EH (cell line): Measurements from ENCODE around the gene IFNL4.
A peak's percentile ranks its signal among the peaks of the same experiment; 100 is the strongest.
"Not testable (repeated sequence)": the region's sequence is repeated elsewhere in the genome, so short reads cannot be mapped to it uniquely, and the experiment has no call there.

Source experiments
- DNase-seq: peaks from one replicate; pipeline ENCODE4 v3.0.0-alpha.2; 2015; ENCODE audit warnings: low read depth

IFNL4 gene

DNA sequence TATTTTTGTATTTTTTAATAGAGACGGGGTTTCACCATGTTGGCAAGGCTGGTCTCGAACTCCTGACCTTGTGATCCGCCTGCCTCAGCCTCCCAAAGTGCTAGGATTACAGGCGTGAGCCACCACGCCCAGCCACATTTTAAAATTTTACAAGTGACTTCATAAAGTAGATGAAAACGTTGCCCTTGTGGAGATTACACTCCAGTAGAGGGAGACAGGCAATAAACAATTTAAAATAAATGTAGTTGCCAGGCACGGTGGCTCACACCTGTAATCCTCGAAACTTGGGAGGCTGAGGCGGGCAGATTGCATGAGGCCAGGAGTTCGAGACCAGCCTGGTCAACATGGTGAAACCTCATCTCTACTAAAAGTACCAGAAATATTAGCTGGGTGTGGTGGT lies 29.5 kb downstream of the IFNL4 start:
- not testable (repeated sequence) for DNase-seq

DNA sequence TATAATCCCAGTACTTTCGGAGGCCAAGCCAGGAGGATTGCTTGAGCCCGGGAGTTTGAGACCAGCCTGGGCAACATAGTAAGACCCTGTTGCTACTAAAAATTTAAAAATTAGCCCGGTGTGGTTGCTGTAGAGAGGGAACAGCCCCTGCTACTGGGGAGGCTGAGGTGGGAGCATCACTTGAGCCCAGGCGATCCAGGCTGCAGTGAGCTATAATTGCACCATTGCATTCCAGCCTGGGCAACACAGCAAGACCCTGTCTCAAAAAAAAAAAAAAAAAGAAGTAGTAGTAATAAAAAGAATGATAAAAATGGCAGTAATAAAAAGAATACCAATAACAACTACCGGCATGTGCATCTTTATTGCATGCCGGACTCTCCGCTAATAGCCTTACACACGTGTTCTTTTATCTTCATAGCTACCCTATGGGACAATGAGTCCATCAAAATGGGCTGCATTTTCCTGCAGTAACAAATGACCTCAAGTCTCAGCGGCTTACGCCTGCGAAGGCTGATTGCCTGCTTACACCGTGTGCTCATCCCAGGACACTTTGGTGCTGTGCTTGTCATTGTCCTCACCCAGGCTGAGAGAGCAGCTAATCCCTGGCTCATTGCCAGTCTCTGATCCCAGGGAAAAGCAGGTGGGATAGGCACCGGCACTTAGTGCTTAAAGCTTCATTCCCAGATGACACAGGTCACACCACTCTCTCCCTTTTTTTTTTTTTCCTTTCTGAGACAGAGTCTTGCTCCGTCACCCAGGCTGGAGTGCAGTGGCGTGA lies 30.2 kb downstream of the IFNL4 start:
- no peak for DNase-seq

DNA sequence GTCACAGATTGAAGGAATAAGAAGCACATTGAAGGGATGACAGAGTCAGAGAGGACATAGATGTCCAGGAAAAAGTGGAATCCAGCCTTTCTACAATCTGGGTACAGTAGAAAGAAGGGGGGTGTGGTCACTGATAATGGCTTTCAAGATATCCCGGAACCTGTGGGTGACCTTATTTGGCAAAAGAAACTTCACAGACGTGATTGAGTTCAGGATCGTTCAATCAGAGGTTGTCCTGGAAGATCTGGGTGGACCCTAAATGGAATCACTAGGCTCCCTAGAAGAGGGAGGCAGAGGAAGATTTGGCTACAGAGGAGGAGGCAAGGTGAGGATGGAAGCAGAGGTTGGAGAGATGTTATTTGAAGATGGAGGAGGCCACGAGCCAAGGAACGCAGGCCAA lies 31.6 kb downstream of the IFNL4 start:
- DNase-seq, result no peak

DNA sequence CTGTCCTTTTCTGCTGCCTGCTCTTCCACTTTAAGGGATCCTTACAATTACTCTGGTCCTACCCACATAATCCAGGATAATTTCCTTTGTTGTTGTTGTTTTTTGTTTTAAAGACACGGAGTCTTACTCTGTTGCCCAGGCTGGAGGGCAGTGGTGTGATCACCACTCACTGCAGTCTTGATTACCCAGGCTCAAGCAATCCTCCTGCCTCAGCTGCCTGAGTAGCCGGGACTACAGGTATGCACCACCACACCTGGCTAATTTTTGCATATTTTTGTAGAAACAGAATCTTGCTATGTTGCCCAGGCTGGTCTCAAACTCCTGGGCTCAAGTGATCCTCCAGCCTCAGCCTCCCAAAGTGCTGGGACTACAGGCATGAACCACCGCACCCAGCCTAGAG lies 33.3 kb downstream of the IFNL4 start:
- DNase-seq, result not testable (repeated sequence)

DNA sequence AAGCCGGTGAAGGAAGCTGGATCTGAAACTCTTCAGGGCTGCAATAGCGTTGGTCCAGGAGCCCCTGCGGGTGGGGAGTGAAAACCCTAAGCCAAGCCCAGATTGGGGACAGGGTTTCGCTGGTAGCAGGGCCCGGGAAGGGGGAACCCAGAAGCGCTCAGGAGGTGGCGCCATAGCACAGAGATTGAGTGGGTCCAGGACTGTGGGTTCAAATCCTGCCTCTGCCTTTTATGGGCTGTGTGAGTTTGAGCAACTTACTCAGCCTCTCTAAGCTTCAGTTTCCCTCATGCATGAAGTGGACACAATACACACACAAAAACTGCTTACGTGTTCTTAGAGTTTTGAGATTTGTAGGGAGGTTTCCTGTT lies 36.3 kb downstream of the IFNL4 start:
- no peak for DNase-seq

DNA sequence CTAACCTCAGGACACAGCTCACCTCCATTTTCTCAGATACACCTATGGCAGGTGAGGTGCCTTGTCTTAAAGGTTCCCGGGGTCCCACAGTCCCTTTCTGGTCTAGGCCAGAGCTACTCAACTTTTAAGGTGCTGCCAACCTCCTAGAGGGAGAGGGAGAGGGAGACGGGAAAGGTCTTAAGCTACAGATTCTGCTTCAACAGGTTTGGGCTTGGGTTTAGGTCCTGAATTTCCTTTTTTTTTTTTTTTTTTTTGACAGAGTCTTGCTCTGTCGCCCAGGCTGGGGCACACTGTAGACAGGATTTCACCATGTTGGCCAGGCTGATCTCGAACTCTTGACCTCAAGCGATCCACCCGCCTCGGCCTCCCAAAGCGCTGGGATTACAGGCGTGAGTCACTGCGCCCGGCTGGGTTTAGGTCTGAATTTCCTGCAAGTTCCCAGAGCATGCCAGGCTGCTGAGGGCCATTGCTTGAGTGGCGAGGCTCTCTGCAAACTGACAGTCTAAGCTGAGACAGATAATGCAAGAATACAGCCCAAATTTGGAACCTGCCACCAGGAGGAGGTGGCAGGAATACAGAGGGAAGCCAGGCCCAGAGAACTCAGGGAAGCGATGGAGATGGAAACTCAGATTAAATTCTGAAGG lies 36.8 kb downstream of the IFNL4 start:
- DNase-seq, result peak; percentile 16

DNA sequence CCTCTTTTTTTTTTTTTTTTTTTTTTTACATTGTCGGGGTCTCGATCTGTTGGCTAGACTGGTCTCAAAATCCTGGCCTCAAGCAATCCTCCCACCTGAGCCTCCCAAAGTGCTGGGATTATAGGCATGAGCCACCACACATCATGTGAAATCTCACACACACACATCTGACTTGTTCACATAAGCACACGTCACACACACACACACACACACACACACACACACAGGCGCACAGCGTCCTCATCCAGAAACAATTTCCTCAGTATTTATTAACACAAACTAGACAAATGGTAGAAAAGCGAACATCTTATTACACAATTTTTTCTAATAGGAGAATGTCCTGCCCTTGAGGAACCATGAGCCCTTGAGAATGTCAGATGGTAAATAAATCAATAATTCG lies 39.5 kb downstream of the IFNL4 start:
- DNase-seq, result no peak

DNA sequence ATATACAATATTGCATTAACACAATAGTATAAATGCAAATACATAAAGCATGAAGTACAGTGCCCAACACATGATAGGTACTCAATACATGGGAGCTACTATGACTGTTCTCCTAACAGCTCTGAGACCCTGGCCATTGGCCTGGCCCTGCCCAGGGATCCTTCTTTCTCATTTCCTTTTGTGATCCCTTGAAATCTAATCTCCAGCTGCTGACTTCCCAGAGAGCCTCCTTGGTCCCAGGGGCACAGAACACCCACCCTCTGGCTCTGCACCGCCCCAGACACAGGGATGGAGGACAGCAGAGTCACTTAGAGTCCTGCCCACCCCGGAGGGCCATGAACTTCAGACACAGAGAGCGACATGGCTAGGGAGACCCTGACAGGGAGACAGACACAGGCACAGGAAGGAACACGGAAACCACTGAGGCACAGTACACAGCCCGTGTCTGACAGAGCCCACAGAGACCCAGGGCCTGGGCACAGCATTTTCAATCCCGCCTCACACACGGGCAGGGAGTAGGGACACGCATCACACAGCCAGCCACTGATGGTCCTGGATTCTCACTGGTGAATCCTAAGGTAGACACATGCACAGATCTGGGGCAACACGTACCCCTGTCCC lies 40.4 kb downstream of the IFNL4 start:
- DNase-seq, result no peak

DNA sequence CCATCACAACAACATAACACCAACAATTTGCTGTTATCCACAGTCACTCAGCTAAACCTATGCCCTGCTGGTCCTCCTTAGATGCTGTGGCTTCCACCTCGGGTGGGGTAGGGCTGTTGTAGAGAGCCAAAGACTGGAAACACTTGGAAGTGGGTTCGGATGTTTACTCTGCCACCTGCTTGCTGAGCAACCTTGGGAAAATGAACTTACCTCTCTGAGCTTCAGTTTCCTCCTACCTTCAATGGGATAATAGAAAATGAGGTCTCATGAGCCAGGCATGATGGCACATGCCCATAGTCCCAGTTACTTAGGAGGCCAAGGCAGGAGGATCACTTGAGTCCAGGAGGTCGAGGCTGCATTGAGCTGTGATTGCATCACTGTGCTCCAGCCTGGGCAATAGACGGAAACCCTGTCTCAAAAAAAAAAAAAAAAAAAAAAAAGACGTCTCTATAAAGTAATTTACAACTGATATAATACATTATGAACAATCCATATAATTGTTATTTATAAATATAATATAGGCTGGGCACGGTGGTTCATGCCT lies 41.3 kb downstream of the IFNL4 start:
- no peak for DNase-seq

DNA sequence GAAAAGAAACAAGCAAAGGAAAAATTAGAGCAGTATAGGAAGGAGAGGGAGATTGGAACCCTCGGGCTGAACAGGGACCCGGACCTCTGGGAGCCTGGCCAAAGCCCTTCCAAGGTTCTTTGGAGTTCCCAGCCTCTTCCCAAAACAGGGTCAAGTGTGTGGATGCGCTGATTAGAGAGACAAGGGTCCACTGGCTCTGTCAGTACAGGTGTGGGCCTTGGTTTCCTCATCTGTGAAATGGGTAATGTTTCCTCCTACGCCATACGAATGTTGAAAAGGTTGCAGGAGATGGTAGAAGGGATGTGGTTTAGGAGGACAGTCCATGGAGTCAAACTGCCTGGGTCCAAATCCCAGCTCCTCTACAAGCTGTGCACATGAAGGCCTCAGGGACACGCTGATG lies 42.5 kb downstream of the IFNL4 start:
- DNase-seq, result no peak

DNA sequence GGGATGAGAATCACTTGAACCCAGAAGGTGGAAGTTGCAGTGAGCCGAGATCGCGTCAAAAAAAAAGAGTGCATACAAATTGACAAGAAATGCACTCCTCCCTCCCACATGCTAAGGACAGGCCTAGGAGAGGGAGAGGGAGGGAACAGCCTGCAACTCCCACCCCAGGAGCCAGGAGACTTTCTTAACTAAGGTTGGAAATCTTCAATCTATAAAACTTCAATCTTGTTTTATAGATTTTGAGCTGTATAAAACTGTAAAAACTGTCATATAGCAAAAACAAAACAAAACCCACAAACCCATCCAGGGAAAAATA lies 43.2 kb downstream of the IFNL4 start:
- no peak for DNase-seq

DNA sequence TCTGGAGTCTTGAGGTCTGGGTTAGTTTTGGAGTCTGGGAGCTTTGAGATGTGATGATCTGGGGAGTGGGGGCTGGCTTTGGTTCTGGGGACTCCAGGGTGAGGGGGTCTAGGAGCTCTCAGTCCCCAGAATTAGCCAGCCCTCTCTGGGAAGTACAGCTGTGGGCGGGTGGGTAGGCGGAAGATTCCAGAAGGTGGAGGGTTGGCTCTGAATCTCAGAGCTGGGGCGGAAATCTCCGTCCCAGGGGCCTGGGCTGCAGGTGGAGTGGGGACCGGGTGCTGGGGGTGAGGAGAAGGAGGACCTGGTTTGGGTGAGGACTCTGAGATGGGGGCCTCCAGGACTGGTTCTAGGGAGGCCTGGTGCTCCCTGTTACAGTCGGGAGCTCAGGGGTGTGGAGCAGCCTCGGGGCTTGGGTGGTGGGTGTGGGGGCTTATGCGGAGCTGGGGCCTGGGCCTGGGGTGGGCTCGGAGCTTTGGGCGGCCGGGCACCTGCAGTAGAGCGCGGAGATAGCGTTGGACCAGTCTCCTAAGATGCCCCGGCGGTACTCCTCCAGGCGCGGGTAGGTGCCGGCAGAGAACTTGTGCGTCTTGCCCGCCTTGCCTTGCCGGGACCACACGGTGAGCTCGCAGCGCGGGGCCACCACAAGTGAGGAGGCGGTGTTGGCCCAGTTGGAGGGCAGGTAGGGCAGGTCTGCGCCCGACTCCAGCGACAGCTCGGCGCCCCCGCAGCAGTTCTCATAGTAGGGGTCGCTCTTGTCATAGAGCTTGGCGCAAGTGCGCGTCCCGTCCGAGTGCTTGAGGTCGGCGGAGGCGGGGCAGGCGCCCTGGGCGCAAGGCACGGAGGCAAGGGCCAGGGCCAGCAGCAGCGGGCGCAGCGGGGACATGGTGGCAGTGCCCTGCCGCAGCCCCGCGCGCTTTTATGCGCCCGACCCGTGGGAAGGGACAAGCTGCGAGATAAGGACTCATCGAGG lies 45.0 kb downstream of the IFNL4 start, which contains the start of gene SYCN:
Gene SYCN, minus strand, starts transcription at position 892 of the 970 bp plus-strand sequence. Its CDS starts 9 bp downstream, at position 883.
- DNase-seq, result no peak

DNA sequence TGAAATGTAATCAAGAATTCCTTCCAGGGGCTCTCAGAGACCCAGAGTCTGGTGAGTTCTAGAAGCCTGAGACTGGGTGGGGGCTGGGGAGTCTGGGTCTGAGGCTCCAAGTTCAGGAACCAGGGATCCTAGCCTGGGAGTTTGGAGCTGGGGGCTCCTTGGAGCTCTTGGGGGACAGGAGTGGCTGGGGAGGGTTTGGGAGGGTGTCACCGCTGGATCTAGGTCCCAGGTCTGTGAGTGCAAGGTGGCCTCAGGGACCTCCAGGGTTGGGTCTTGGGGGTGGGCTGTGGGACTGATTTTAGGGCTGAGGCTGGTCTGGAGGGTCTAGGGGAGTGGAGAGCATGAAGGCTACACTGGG lies 45.7 kb downstream of the IFNL4 start:
- no peak for DNase-seq

DNA sequence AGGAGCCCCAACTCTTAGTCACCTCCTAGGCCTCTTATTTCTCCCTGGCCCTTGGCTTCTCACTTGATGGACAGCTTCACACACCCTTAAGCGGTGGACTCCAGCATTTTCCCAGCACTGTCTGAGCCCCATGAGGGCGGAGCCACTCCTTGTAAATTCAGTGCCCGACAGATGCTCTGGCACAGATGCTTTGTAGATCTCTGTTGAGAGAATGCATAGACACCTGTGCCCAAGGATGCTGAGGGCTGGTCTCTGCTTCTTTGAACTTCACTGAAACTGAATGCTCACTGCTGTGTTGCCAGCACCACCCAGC lies 47.9 kb downstream of the IFNL4 start:
- DNase-seq, result no peak

DNA sequence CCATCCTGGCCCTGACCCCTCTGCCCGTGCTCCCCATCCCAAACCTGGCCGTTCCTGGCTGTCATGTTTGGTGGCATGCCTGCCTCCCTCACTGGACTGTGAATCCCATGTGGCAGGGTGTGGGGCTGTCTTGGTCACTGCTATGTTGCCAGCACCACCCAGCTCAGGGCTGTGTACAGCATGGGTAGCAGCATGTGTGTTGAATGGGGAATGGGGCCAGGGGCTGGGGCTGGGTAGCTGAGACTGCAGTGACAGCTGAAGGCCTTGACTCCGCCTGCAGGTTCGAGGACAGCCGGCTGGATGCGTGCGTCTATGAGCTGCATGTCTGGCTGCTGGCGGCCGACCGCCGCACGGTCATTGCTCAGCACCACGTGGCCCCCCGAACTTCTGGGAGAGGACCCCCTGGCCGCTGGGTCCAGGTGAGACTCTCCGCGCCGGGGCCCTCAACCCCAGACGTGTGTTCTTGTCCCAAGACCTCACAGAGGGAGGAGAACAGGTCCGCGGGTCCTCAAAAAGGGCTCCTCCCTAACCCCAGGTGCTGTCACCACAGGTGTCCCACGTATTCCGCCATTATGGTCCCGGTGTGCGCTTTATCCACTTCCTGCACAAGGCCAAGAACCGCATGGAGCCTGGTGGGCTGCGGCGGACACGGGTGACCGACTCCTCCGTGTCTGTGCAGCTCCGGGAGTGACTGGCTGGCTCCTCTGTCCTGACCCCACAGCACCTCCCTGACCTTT lies 48.4 kb downstream of the IFNL4 start:
- DNase-seq, result no peak

DNA sequence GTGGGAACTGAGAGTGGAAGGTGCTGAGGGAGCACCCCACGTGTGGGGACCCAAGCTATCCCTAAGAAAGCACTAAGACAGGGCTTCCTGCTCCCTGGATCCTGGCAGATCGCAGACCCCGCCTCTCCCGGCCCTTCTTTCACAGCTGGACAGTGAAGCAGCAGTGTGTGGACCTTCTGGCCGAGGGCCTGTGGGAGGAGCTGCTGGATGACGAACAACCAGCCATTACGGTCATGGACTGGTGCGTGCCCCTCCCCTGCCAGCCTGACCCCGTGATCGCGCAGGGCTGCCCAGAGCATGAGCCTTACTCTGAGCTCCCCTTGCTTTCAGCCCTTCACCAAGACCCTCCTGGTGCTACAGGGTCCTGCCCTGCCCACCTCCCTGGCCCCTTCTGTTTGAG lies 49.6 kb downstream of the IFNL4 start:
- DNase-seq, result peak; percentile 68

DNA sequence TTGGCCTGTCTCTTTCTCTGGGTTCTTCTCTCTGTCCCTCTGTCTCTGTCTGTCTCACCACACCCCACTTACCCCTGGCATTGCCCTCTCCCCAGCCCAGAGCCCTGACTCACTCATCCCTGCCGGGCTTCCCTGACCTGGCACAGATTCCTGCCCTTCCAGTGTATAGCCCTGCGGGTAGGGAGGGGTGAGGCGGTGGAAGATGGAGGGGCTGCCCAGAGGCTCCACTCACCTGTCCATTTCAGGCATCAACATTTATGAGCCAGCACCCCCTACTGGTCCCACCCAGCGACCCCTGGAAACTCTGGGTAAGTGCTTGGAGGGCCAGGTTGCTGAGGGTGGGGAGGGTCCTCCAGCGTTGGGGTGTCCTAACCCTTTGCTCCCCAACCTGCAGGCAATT lies 50.8 kb downstream of the IFNL4 start:
- DNase-seq, result no peak

DNA sequence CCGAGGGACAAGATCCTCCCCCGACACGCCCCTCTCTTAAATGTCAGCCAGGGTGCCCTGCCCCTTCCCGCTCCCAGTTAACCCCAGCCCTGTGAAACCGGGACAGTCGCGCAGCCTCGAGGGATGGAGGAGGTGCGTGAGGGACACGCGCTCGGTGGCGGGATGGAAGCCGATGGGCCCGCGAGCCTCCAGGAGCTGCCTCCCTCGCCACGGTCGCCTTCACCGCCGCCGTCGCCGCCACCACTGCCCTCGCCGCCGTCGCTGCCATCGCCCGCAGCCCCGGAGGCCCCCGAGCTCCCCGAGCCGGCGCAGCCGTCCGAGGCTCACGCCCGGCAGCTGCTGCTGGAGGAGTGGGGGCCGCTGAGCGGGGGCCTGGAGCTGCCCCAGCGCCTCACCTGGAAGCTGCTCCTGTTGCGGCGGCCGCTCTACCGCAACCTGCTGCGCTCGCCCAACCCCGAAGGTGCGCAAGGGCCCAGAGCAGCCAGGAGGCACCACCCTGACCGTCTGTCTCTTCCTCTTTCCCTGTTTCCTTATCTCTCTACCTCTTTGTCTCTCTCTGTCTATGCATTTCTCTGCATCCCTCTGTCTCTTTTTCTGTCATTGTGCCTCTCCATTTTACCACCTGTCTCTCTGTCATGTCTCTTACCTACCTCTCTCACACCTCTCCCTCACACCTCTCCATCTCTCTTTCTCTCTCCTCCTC lies 51.6 kb downstream of the IFNL4 start, which contains the start of gene NCCRP1:
Gene NCCRP1, plus strand, starts transcription at position 105 of the 703 bp plus-strand sequence. Its CDS starts 19 bp downstream, at position 124.
- no peak for DNase-seq

DNA sequence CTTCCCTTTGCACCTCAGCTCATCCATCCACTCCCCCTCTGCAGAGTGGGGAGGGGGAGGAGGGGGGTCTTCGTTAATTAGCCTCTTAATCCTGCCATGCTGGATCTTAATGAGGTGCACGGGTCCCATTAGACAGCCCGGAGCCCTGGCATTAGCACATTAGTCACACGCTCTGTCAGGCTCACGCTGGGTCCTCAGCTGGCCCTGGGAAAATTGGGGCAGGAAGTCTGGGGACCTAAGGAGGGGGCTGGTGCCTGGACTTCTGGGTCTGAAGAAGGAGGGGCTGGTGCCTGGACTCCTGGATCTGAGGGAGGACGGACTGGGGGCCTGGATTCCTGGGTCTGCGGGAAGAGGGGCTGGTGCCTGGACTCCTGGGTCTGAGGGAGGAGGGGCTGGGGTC lies 52.3 kb downstream of the IFNL4 start:
- DNase-seq, result no peak
